GM18873 (cell line): Measurements from ENCODE around the gene SARDH.

ENCODE experiments used
- ATAC-seq: cut with Tn5 transposase; IDR thresholded peaks from one replicate; pipeline ENCODE4 v1.9.1; 2021; ENCODE audit warnings: mild to moderate bottlenecking, moderate library complexity, moderate number of reproducible peaks; ENCODE audit not compliant: unreplicated experiment, low FRiP score

Gene SARDH

GRCh38 chr9:133614678-133615077, 123.5 kb downstream of the SARDH start:
- ATAC-seq, result no peak

DNA sequence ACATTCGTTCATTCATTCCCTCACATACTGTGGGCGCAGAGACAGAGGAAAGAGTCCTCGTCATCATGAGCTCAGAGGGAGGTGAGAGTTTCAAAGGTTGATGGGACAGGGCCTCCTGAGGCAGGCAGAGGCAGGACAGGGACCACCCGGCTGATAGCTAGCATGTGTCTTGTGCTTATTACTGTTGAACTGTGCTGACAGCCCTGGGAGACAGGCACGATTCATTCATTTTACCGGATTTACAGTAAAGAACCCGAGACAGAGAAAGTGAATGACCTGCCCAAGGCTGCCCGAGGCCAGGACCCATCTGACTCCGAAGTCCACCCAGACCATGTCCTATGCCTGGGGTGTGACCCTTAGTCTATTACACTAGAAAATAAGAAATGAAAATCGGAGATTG, 124.1 kb downstream of the SARDH start:
- no peak for ATAC-seq
